NCI-H510A treated with DMSO at 0.1 percent for 48 hours (cell line): Measurements from ENCODE around the gene RPH3AL.
"Not testable (repeated sequence)": the region's sequence is repeated elsewhere in the genome, so short reads cannot be mapped to it uniquely, and the experiment has no call there.

Experiments
- DNase-seq: peaks from one replicate; lab custom pipeline; 2025; lab: John Stamatoyannopoulos, UW

Gene RPH3AL

GRCh38 chr17:319266-319665, 33.3 kb downstream of the RPH3AL start:
- DNase-seq: no peak

DNA sequence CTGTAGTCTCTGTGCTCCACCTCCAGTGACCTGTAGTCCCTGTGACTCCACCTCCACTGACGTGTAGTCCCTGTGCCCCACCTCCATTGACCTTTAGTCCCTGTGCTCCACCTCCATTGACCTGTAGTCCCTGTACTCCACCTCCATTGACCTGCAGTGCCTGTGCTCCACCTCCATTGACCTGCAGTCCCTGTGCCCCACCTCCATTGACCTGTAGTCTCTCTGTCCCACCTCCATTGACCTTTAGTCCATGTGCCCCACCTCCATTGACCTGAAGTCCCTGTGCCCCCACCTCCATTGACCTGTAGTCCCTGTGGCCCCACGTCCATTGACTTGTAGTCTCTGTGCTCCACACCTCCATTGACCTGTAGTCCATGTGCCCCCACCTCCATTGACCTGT, 35.5 kb downstream of the RPH3AL start:
- DNase-seq: not testable (repeated sequence)

- DNase-seq: not testable (repeated sequence)
Observed at GRCh38 chr17:315399-315798, 37.2 kb downstream of the RPH3AL start.

DNA sequence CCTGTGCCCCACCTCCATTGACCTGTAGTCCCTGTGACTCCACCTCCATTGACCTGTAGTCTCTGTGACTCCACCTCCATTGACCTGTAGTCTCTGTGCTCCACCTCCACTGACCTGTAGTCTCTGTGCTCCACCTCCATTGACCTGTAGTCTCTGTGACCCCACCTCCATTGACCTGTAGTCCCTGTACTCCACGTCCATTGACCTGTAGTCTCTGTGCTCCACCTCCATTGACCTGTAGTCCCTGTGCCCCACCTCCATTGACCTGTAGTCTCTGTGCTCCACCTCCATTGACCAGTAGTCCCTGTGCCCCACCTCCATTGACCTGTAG, 38.0 kb downstream of the RPH3AL start:
- not testable (repeated sequence) for DNase-seq

DNA sequence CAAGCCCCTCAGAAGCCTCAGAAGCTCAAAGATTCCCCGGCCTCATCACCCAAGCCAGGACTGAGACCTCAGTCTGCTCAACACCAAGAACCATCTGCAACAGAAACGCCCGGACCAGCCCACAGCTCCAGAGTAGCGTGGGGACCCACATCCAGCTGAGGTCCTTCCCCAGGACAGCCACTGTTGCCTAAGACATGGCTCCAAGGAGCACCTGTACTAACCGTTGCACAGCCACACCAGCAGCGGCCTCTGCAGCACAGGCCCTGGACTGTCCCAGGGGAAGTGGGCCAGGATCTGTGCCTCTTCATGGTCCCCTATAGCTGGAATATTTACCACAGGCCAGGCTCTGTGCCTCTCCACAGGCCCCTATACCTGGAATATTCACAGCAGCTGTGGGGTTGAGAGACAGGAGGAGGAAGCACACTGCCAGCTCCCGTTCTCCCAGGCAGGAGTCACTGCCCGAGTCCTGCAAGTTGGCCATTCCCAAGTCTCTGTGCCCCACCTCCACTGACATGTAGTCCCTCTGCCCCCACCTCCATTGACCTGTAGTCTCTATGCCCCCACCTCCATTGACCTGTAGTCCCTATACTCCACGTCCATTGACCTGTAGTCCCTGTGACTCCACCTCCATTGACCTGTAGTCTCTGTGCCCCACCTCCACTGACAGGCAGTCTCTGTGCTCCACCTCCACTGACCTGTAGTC, 38.5 kb downstream of the RPH3AL start:
- no peak for DNase-seq

DNA sequence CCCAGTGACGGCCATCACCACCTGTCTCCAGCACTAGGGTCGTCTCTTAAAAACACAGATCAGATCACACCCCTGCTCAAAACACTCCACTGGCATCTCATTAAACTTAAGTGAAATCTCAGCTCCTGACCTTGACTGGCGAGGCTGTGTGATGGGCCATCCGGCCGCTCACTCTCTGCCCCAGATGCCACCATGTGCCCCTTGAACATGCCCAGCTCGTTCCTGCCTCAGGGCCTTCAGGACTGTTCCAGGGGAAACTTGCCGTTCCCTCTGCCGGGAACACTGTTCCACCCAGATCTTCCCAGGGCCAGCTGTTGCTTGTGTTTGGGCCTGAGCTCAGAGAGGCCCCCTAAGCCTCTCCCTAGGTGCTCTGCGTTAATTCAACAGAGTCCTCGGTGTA, 39.4 kb downstream of the RPH3AL start:
- DNase-seq: no peak

DNA sequence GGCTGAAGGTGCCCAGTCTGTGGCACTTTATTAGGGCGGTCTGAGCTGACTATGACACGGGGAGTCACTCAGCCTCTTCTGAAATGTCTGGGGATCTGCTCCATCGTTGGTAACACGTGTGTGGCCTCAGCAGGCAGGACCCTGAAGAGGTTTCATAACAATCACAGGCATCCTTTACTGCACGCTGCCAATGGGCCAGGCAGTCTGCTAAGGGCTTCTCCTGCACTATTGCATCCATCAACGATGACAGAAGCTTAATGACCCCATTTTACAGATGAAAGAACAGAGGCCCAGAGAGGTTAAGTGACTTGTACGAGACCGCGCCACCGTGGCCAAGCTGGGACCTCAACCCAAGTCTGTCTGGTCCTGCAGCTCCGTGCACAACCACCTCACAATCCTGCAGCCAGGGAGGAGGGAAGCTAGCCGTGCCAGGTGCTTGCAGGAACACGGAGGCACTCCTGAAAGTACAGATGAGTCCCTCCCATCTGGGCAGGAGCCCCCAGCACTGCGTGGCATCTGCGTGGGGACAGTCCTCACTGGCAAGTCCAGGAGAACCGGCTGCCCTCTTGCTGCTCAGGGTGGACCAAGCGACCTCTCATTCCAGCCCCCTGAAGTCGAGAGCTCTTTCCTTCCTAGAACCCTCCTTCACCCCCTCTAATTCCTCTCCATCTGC, 40.0 kb downstream of the RPH3AL start:
- DNase-seq: no peak

DNA sequence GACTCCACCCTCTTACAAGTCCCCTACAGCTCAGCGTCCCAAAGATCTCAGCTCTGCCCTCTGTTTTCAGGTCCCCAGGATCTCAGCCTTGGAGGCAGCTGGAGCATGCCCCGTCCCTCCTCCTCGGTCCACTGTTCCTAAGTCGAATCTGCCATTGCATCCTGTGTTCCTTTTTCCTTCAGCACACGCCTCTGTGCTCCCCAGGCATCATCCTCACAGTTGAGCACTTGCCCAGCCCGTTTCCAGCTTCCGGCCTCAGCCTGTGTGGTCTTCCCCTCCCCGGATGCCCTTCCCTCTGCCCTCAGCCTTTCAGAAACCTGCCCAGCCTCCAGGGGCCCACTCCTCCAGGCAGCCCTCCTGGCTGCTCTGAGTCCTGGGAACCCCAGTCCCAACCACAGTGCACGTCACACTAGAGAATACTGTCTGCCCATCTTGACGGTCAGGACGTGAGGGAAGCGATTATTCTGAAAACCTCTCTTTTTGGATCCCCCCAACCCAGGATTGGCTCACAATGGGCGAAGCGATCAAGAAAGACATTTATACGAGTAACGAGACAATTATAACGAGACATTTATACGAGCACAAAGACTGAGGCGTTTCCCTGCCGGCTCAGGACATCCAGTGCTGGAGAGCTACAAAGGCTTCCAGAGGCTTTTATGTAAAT, 41.4 kb downstream of the RPH3AL start:
- DNase-seq: no peak

DNA sequence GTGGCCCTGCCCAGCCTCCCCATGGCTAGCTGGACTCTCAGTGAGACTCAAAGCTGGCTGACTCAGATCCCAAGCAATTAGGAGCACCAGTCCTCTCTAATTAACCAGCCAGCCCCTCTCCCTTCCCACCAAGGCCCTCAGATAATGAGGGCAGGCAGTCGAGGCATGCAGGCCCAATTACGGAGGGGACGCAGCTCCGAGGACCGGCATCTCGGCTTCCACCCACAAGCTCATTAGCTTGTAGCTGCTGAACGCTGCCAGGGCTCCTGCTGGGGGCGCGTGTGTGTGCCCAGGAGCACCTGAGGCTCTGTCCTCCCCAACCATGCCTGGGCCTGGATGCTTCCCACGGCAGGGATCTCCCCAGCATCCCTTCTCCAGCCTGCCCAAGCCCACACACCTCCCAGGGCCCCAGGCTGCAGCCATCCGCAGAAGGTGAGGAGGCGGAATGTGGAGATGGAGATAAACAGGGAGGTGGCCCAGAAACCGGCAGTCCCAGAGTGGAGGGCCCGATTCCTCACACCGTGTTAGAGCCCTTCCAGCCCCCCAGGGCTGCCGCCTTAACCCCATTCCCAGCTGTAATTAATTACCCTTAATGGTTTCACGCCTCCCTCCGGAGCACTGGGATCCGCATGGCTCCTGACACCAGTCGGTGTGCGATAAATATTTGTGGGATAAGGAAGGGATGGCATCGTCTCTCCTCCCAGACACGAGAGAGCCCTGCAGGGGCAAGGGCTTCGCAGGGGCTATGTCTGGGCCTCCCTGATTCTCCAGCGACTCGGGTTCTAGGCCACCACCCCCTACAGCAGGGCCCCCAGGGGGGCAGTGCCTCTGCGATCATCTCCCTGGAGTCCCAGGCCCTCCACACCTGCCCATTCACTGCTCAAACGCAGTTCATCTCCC, 42.2 kb downstream of the RPH3AL start:
- DNase-seq: no peak

DNA sequence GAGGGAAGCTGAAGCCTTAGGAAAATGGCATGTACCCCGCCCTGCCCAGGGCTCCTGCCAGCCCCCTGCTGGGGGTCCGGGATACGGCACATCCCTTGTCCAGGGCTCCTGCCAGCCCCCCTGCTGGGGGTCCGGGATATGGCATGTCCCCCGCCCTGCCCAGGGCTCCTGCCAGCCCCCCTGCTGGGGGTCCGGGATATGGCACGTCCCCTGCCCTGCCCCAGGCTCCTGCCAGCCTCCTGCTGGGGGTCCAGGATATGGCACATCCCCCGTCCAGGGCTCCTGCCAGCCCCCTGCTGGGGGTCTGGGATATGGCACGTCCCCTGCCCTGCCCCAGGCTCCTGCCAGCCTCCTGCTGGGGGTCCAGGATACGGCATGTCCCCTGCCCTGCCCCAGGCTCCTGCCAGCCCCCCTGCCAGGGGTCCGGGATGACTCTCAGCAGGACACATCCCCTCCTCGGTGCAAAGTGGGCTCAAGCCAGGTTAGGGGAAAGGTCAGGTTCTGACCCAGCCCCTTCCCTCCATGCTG, 43.2 kb downstream of the RPH3AL start:
- DNase-seq: no peak

DNA sequence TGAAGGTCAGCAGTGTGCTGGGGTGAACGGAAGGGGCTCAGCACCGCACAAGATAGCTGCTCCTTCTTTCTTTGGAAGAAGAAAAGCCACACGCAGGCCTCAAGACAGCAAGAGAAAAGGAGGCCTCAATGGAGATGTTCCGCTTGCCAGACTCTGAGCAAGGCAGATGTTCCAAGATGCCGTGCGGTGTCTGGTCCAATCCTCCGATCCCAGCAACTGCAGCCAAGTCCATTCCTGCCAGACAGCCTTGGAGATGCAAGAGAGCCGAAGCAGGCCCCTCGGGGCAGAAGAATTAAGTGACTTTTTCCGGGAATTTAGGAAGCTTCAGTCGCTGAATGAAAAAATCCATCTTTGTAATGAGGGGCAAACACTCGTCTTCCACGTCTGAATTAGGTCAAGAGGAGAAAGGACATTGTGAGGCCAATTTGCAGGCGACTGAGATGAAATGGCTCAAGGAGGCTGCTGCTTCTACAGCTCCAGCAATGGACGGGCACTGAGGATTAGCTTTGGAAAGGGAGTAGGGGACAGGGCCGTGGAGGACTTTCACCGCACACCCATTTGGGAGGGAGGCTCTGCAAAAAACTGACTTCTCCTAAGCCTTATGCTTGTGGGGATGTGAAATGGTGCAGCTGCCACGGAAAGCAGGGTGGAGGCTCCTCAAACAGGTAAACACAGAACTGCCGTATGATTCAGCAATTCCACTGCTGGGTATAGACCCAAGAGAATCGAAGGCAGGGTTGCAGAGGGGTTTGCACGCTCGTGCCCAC, 44.7 kb downstream of the RPH3AL start:
- no peak for DNase-seq

DNA sequence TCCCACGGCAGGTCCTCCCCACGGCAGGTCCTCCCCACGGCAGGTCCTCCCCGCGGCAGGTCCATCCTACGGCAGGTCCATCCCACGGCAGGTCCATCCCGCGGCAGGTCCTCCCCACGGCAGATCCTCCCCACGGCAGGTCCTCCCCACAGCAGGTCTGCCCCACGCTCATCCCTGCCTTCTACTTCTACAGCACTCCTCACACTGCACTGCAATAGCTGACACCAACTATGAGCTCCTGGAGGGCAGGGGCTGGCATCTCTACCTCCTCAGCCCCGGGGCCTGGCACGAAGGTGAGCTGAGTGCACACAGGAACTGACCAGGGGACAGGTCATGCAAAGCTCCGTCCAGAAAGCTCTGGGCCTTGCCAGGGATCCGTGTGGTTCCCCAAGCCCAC, 45.3 kb downstream of the RPH3AL start:
- no peak for DNase-seq

DNA sequence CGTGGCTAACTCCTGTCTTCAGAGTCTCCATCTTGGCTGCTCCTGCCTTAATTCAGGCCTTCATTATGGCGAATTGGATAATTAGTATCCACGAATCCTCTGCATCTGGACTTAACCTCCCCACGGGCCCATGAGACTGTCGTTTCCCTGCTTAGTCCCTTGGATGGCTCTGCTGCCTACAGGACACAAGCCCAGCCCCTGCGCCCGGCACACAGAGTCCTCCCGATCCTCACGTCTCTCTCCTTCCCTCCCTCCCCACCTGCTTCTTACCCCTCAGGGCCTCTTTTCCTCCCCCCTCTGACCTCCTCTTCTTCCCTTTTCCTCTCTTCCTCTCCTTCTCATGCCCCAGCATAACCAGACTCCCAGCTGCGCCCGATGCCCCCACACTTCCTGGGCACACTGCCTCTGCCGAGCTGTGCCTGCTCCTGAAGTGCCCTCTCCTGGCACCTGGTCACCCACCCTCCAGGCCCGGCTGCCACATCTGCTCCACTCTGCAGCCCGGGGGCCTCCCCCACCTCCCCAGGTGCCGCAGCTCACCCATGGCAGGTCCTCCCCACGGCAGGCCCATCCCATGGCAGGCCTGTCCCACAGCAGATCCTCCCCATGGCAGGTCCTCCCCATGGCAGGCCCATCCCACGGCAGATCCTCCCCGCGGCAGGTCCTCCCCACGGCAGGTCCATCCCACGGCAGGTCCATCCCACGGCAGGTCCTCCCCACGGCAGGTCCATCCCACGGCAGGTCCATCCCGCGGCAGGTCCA, 45.9 kb downstream of the RPH3AL start:
- no peak for DNase-seq

- DNase-seq: no peak
Observed at GRCh38 chr17:306116-306515, 46.5 kb downstream of the RPH3AL start.

DNA sequence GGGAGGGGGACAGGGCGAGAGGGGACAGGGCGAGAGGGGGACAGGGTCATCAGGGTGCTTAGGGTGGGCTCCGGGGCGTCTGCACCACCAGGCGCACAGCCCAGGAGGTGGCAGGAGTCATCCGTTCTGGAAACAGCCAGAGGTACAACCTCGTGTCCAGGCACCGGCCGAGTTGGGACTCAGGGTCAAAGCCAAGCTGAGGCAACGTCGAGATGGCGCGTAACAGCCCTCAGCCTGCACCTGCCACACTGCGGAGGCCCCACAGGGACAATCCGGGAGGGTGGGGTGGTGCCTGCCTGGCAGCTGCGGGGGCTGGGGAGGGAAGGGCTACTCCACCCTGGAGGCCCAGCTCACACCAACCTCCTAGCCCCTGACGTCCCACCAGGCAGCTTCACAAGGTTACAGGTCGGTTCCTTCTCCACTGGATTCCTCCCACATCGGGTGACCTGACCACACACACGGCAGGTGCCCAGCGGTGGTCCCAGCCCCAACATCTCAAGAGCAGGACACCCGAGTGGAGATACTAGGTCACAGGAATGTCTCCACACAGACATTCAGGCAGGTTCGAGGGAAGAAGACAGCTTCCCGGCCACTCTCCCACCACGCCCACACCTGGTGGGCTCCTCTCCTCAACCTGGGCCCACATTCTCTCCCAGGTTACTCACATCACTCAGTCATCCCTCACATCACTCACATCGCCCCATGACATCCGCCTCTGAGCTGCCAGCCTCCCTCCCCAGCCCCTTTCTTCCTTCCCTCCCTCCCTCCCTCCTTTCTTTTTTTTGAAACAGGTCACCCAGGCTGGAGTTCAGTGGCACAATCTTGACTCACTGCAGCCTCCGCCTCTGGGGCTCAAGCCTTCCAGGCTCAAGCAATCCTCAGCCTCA, 47.3 kb downstream of the RPH3AL start:
- DNase-seq: no peak

DNA sequence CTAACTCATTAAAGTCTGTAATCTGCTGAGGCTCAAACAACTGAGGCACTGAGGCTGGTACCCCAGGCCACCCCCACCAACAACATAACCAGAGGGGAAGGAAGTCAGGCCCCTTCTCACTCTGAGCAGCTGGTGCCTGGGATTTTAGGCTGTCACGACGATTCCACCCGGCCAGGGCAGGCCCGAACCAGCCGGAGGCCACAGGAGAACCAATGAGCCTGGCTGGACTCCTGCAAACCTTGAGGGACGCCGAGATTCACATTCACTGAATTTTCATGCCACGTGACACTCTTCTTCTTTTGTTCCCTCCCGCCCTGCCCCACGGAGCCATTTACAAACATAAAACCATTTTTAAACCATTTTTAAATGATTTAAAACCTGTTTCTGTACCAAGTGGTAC, 48.1 kb downstream of the RPH3AL start:
- DNase-seq: no peak

DNA sequence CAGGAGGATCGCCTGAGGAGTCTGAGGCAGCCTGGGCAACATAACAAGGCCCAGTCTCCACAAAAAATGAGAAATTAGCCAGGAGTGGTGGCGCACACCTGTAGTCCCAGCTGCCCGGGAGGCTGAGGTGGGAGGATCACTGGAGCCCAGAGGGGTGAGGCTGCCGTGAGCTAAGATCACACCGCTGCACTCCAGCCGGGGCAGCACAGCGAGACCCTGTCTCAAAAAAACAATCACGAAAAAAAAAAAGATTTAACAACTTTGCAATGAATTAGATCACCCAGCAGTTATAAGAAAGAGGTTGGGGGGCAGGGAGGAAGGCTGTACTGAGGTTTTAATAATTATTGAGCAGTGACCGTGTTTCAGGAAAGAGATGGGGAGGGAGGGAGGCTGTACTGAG, 49.4 kb downstream of the RPH3AL start:
- no peak for DNase-seq

DNA sequence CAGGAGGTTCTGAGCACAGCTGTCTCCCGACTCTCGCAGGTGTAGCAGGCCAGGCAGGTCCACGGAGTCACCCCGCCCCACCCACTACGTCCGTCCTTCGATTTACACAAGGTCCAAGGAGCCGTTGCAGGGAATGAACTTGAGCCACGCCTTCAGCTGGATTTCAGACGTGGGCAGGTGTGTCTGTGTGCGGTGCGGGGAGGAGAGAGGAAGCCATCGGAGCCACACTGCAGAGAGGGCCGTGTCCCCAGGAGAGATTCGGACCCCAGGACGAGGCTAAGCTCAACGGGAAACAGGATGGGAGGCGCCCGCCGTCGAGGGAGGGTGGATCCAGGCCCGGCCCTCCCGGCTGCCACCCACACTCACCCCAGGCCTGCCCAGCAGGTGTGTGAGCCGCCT, 50.3 kb downstream of the RPH3AL start:
- DNase-seq: no peak

GRCh38 chr17:301681-302299, 50.8 kb downstream of the RPH3AL start:
- DNase-seq: no peak
